Stimulated activated CD4-positive, alpha-beta T cell treated with anti-CD3 and anti-CD28 coated beads, Interleukin-2, amount 100 ng/mL, for 24 hours (primary cell): Measurements from ENCODE around the gene OR4D2.

Source experiments
- DNase-seq, 2 donors: peaks; one replicate each; pipeline ENCODE4 v3.0.0-alpha.2; 2020

OR4D2 gene

GRCh38 chr17:58176200-58176599 is 9.4 kb downstream of the OR4D2 start:
- DNase-seq, result no peak

DNA sequence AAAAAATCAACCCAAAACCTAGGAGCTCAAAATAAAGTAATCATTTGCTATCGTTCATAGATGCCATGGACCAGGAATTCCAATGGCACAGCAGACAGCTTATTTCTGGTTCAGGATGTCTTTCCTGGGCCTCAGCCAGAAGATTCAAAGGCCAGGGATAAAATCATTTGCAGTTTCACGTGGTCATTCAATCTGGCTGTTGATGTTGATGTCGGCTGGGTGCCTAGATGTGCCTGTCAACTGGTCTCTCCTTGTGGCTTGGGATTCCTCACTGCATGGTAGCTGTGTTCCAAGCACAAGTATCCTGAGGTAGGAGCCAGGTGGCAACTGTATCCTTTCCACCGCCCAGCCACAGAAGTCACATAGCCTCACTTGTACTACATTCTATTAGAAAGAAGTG is 15.0 kb downstream of the OR4D2 start:
- no peak for DNase-seq

- no peak for DNase-seq
These were observed 16.7 kb downstream of the OR4D2 start for GRCh38 chr17:58183514-58183913.

GRCh38 chr17:58184308-58184985 is 17.7 kb downstream of the OR4D2 start:
- DNase-seq, result no peak

- DNase-seq, result no peak
These were observed 18.4 kb downstream of the OR4D2 start for GRCh38 chr17:58184986-58185761.

- no peak for DNase-seq
These were observed 19.8 kb downstream of the OR4D2 start for GRCh38 chr17:58186591-58186990.

DNA sequence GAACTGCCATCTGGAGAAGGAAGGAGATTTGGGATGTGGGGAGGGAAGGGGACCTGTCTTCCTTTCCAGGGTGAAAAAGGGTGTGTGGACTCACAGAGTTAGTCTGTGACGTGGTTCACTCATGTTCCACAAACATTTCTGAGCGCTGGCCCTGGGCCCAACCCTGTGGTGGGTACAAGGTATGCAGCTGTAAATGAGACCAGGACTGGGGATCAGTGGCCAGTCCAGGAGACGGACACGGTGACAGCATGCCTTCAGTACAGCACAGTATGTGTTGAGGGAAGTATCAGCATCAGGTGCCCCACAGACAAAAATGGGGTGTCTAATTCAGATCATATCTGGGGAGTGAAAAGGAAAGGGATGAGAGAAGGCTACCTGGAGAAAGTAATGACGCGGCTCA is 20.3 kb downstream of the OR4D2 start:
- no peak for DNase-seq

DNA sequence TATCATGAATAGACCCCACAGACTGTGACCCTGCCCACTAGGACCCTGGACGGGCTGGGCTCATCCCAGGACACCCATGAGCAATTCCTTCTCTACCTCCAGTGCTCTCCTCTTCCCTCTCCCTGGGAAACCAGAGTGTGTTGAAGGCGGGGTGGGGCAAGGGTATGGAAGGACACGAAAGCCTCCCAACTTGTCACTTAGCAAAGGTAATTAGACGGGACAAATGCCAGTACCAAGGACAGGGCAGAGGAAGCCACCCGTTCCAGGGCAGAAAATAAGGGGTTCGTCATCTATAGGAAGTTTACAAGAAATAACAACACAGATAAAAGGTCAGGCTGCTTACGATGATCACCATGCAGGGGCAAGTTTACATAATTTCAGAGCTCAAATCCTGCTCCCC is 20.9 kb downstream of the OR4D2 start:
- DNase-seq, result no peak

- DNase-seq, result no peak
These were observed 22.8 kb downstream of the OR4D2 start for GRCh38 chr17:58189436-58190146.

DNA sequence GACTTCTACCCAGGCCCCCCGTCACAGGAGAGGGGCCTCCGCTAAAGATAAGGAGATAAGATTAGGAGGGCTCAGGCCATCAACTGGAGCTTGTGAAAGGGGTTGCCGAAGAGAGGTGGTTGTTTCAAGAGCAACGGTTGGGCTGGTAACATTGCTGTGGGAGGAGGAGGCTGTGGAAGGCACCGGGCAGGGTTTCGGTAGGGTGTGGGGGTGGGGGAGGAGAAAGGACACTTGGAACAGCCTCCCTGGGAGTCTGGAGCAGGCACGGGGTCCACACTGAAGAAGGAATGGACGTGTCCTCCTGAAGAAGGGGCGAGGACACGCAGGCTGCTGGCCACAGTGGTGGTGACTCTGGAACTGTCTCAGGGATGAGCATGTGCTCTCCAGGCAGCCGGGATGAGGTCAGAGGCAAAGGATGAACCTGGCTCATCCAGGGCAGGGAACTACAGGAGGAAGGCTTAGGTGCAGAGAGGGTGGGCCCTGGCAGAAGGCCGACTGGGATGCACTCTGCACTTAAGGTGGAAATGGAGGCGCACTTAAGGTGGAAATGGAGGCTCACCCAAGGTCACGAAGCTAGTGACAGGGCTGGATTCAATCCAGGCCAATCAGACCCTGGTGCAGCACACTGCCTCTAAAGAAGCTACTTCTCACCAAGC is 24.6 kb downstream of the OR4D2 start:
- DNase-seq, result no peak

DNA sequence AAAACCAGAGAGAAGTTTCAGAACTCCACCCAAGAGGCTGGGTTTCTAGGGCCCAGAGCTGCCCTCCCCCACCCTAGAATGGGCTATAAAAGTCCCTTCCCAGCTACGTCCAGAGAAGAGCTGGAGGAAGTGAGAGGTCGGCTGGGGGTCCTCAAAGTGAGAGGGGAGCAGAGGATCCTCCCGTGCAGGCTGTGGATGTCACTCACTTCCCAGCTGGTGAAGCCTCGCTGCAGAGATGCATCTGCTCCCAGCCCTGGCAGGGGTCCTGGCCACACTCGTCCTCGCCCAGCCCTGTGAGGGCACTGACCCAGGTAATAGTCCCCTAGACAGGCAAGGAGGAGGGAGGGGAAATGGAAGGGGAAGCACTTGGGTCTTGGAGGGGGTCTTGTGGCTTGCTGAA is 25.8 kb downstream of the OR4D2 start, which contains the start of gene EPX:
Gene EPX (plus strand): TSS at position 115 of the 400 bp plus-strand sequence. CDS start 121 bp downstream, at position 236.
- no peak for DNase-seq

GRCh38 chr17:58193641-58194255 is 27.0 kb downstream of the OR4D2 start:
- DNase-seq, result no peak

GRCh38 chr17:58195518-58196123 is 28.8 kb downstream of the OR4D2 start:
- DNase-seq, result no peak

DNA sequence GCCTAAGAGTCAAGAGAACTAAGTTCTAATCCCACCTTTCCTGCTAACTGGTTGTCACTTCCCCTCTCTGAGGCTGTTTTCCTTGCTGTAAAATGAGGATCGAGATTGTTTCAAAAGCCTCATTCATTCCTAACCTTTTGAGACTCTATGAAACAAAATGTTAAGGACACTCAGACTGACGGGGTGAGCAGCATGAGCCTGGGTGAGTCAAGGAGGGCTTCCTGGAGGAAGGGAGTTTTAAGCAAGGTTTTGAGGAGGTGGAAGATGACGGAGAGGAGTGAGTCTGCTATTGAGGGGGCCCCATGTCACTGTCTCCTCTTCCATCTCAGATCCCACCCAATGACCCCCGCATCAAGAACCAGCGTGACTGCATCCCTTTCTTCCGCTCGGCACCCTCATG is 29.8 kb downstream of the OR4D2 start:
- no peak for DNase-seq

GRCh38 chr17:58200024-58200633 is 33.3 kb downstream of the OR4D2 start:
- DNase-seq, result peak; percentile 70 to 73

DNA sequence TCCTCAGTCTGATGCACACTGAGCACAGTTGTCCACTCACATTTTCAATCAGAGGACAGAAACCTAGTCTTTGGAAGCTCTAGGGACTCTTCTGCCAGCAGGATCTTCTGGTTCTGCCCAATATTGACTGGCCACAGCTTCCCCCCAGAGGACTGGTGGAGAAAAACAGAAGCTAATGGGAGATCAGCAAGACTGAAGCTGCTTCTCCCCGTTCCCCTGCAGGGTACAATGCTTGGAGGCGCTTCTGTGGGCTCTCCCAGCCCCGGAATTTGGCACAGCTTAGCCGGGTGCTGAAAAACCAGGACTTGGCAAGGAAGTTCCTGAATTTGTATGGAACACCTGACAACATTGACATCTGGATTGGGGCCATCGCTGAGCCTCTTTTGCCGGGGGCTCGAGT is 36.1 kb downstream of the OR4D2 start:
- DNase-seq, result no peak

- DNase-seq, result no peak
These were observed 38.0 kb downstream of the OR4D2 start for GRCh38 chr17:58204796-58205195.

- no peak for DNase-seq
These were observed 39.2 kb downstream of the OR4D2 start for GRCh38 chr17:58205936-58206335.

DNA sequence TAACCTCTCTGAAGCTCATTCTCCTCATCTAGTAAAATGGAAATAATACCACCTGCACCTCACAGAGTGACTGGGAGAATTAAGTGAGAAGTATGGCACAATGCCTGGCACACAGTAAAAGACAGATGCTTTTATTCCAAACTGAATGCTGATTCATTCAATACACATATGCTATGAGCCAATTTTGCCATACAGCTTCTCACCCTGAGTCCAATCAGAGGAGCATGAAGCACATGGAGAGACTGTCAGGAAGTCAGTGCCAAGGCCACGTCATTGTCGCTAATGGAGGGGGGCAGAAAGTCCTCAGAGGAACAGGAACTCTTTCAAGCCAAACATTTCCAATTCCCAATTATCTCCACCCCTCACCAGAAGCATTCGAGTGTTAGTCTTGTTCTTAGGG is 40.7 kb downstream of the OR4D2 start:
- no peak for DNase-seq

DNA sequence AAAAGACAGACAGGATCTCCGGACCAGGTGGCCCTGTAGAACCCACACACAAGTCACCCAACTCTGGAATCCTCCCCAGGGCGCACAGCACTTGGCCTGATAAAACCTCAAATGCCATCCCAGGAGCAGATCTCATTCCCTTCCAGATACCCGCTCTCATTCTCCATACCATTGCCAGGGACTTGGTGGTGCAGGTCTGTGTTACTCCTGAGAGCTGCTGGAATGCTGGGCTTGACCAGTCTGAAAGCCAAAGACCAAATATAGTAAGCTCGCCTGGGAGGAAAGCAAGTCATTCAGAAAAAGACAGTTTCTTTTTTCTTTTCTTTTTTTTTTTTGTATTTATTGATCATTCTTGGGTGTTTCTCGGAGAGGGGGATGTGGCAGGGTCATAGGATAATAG is 41.6 kb downstream of the OR4D2 start:
- DNase-seq, result no peak

DNA sequence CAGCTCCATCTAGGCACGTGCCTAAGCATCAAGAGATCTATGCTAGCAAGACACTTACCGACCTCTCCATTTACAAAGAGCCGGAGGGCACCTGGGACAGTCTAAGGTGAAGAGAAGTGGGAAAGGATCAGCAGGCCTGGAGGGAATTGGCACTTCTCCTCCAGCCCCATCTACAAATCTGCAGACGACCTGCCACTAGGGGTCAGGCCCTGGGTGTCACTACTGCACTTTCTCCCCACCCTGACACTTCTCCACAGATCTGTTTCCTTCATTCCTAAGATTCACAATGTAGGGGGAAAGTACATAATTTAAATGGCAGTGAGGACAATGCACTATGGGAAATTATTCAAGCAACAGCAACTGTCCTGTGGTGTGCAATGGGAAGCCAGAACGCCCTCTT is 44.1 kb downstream of the OR4D2 start:
- no peak for DNase-seq

DNA sequence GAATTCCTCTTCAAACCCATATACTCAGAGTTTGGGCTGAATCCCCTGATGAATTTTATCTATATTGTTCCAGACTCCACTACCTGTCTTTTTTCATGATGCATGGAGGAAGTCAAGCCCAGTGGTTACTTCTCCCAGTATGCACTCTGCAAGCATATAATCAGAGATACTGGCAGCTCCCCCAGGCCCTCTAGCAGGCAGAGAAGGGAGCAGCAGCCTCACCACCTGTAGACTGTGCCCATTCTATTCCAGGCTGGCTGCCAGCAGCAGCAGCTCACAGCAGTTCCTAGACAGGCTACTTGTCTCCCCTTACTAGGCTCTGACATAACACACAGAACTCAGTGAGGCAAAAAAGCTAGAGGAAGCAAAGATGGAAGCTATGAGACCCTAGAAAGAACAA is 48.9 kb downstream of the OR4D2 start:
- DNase-seq, result no peak
